Measurements from ENCODE around the gene EPAS1. TPM values are rescaled to one million over a fixed set of nuclear protein-coding genes. Genes with fewer than 3 reads are reported as not detected.

The EPAS1 gene
- total RNA-seq, 1 experiment from 2014 or later: 55.9 TPM

DNA sequence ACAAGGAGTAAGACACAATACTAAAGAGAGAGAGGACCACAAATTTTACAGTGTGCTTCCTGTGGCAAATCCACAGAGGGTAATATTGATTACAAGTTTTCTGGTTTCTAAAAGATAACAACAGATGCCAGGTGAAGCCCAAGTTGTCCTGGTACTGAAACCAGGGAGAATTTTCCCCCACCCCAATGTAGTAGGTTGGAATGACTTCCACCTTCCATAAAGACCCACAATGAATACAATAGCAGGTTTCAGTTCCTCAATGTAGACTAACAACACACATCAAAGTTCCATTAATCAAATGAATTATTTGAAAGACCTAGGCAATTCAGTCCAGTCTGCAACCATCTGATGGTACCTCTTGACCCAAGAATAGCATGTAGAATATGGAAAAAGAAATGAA lies 138.1 kb downstream of the EPAS1 start:
- ATAC-seq: no peak
- no peak overlapping the region for H3K27ac ChIP-seq (ENCODE audit: low read depth, low read length)
- H3K4me2 ChIP-seq (ENCODE audit: low read length): no peak overlapping the region

More for the DNA sequence above, 138.1 kb downstream of the EPAS1 start:
- Histone ChIP-seq H3K9me2 (ENCODE audit: insufficient read depth) (peaks cover 4% of the 10 kb centered on the region; the same call in 1 of the 2 replicates), H4K20me1 (ENCODE audit: insufficient read depth) (no peaks in the 10 kb centered on the region), H2AFZ (ENCODE audit: low read depth, low read length, poor library complexity, severe bottlenecking) (no peak overlapping the region), H3K36me3 (ENCODE audit: control insufficient read depth in 1 of 2, insufficient read depth in 2 of 2, low read length in 2 of 2) (no peaks in the 10 kb centered on the region), H3K9ac (ENCODE audit: low read length) (no peak overlapping the region), H3K79me2 (ENCODE audit: insufficient read depth, low read length) (no peaks in the 10 kb centered on the region), H3K9me3 (ENCODE audit: control insufficient read depth in 1 of 2, insufficient read depth in 1 of 2, low read depth in 1 of 2, low read length in 2 of 2) (no peaks in the 10 kb centered on the region), H3K27me3 (ENCODE audit: insufficient read depth, low read length) (no peaks in the 10 kb centered on the region), H3K4me1 (ENCODE audit: control insufficient read depth in 1 of 2, insufficient read depth in 2 of 2, low read length in 2 of 2) (no peaks in the 10 kb centered on the region), H3K4me3 (replicated peaks in 1 of 2; ENCODE audit: low read depth in 1 of 2, low read length in 2 of 2) (no peak overlapping the region)
- intact Hi-C loops (cut with micrococcal nuclease): no loop called here
- CTCF ChIA-PET: no interaction called here
- POLR2A ChIA-PET: no interaction called here
- RAD21 ChIA-PET (ENCODE audit: low non-redundant PET in 1 of 2, low total read pairs in 2 of 2, uncharacterized antibody in 2 of 2, unreplicated experiment in 2 of 2): no interaction called here
- no peak for DNase-seq (ENCODE audit: low read depth, low spot score)
- TF ChIP-seq, protein P1, sequence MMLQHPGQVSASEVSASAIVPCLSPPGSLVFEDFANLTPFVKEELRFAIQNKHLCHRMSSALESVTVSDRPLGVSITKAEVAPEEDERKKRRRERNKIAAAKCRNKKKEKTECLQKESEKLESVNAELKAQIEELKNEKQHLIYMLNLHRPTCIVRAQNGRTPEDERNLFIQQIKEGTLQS (IDR thresholded peaks at IDR 0.05): no peak
- TF ChIP-seq JUND (IDR thresholded peaks at IDR 0.05) (no peak), POLR2A (IDR thresholded peaks at IDR 0.05; ENCODE audit: borderline replicate concordance, extremely low read depth, insufficient read depth, insufficient read length) (no peak), EZH2 (IDR thresholded peaks at IDR 0.05) (no peak), CEBPB (IDR thresholded peaks at IDR 0.05; ENCODE audit: low read depth) (no peak), SP1 (IDR thresholded peaks at IDR 0.05; ENCODE audit: low read depth) (no peak)
- TF ChIP-seq, protein P2, sequence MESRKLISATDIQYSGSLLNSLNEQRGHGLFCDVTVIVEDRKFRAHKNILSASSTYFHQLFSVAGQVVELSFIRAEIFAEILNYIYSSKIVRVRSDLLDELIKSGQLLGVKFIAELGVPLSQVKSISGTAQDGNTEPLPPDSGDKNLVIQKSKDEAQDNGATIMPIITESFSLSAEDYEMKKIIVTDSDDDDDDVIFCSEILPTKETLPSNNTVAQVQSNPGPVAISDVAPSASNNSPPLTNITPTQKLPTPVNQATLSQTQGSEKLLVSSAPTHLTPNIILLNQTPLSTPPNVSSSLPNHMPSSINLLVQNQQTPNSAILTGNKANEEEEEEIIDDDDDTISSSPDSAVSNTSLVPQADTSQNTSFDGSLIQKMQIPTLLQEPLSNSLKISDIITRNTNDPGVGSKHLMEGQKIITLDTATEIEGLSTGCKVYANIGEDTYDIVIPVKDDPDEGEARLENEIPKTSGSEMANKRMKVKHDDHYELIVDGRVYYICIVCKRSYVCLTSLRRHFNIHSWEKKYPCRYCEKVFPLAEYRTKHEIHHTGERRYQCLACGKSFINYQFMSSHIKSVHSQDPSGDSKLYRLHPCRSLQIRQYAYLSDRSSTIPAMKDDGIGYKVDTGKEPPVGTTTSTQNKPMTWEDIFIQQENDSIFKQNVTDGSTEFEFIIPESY (IDR thresholded peaks at IDR 0.05; ENCODE audit: extremely low read depth, insufficient replicate concordance, low read length): no peak
- TF ChIP-seq, protein P3, sequence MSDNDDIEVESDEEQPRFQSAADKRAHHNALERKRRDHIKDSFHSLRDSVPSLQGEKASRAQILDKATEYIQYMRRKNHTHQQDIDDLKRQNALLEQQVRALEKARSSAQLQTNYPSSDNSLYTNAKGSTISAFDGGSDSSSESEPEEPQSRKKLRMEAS (IDR thresholded peaks at IDR 0.05): no peak
- BruUV-seq (replicated peaks): no TSS peak

Measured in HCT116 (cell line).